Testis (tissue), 3 donors: ENCODE results near the gene CSHL1. TPM values are rescaled to one million over a fixed set of nuclear protein-coding genes. Genes with fewer than 3 reads are reported as not detected.
"Not testable (repeated sequence)": the region's sequence is repeated elsewhere in the genome, so short reads cannot be mapped to it uniquely, and the experiment has no call there.

Experiments used
- DNase-seq: peaks from one replicate; pipeline ENCODE4 v3.0.0-alpha.2; 2019
- H3K27ac ChIP-seq, 2 donors: fragments of 200-600 bp; sonication (generic); one replicate each; pipeline ENCODE4 v1.5.1; 2019
- H3K27me3 ChIP-seq: fragments of 200-600 bp; sonication (generic); one replicate; pipeline ENCODE4 v1.5.1; 2019
- H3K36me3 ChIP-seq: fragments of 200-600 bp; sonication (generic); one replicate; pipeline ENCODE4 v1.5.1; 2017; ENCODE audit warnings: low read depth; ENCODE audit errors: missing control alignments
- H3K4me1 ChIP-seq: fragments of 200-600 bp; sonication (generic); one replicate; pipeline ENCODE4 v1.5.1; 2019
- H3K4me3 ChIP-seq, 2 donors: fragments of 200-600 bp; sonication (generic); one replicate each; pipeline ENCODE4 v1.5.1; 2017 to 2019
- H3K9me3 ChIP-seq: fragments of 200-600 bp; sonication (generic); one replicate; pipeline ENCODE4 v1.5.1; 2017
- CTCF ChIP-seq, 3 experiments: fragments of 450-650 bp in 2 of 3; fragments of 200-600 bp in 1 of 3; sonication (generic) in 1 of 3; IDR thresholded peaks; one replicate each; pipeline ENCODE4 v1.5.1; 2016 to 2019; ENCODE audit warnings: antibody characterized with exemption in 3 of 3, mild to moderate bottlenecking in 2 of 3, moderate library complexity in 1 of 3
- POLR2A ChIP-seq: fragments of 450-650 bp; IDR thresholded peaks from one replicate; pipeline ENCODE4 v1.6.1; 2017; ENCODE audit warnings: antibody characterized with exemption, mild to moderate bottlenecking, moderate library complexity
- WGBS, 2 donors: methylation state at CpG; one replicate each; pipeline ENCODE4 v1.1.5; 2018; 5-methylcytosine and 5-hydroxymethylcytosine counted together
- intact Hi-C: fragments of 100-400 bp; cut with DNase I; formaldehyde crosslinking; loops from one replicate; pipeline ENCODE4 v1.15.1; 2023; ENCODE audit warnings: low total_unique reads
- polyA plus RNA-seq: library from polyadenylated mRNA; stranded (reverse); fragments of 350-450 nt; fragmentation: Illumina TruSeq; extraction: RNeasy Lipid Tissue Mini Kit (QIAGEN cat#74804); gene quantifications from one replicate; pipeline ENCODE4 v1.2.3, GENCODE V29; 2014; ENCODE audit warnings: low read depth, low replicate concordance; ENCODE audit not compliant: insufficient read depth
- total RNA-seq, 2 donors: library from RNA; depleted of rRNA; stranded (reverse); fragments of >200 nt; gene quantifications; one replicate each; pipeline ENCODE4 v1.2.3, GENCODE V29; 2016

The CSHL1 gene
- total and polyA plus RNA-seq, 3 donors from 2014 or later, result not detected

GRCh38 chr17:63880706-63881105 is 30.4 kb downstream of the CSHL1 start:
- intact Hi-C loops, result no loop called here
- 74 to 85% methylated on average over 8 to 12 of the region's 12 CpGs for WGBS, 2 donors

GRCh38 chr17:63878413-63878812 is 32.6 kb downstream of the CSHL1 start:
- H3K27me3 ChIP-seq, H3K4me3 ChIP-seq, DNase-seq, H3K27ac ChIP-seq, H3K9me3 ChIP-seq, intact Hi-C loops, H3K4me1 ChIP-seq, H3K36me3 ChIP-seq: not testable (repeated sequence)
- WGBS, 2 donors, result 92 to 94% methylated on average over 8 to 9 of the region's 9 CpGs

More at GRCh38 chr17:63880706-63881105, 30.4 kb downstream of the CSHL1 start:
- Histone ChIP-seq H3K27ac (no peak overlapping the region), H3K9me3 (no peaks in the 10 kb centered on the region), H3K27me3 (no peaks in the 10 kb centered on the region), H3K4me3 (no peak overlapping the region), H3K36me3 (no peaks in the 10 kb centered on the region), H3K4me1 (no peaks in the 10 kb centered on the region)
- no peak for DNase-seq
- no peak for TF ChIP-seq CTCF (IDR thresholded peaks at IDR 0.05)
- TF ChIP-seq POLR2A, result no peak

GRCh38 chr17:63874693-63875092 is 36.4 kb downstream of the CSHL1 start:
- H3K27me3 ChIP-seq, H3K27ac ChIP-seq, intact Hi-C loops, H3K36me3 ChIP-seq, DNase-seq, H3K4me3 ChIP-seq, H3K9me3 ChIP-seq, H3K4me1 ChIP-seq: not testable (repeated sequence)
- WGBS, 2 donors, result 68 to 77% methylated on average over 6 of the region's 6 CpGs

GRCh38 chr17:63874061-63874626 is 36.9 kb downstream of the CSHL1 start:
- H3K27me3 ChIP-seq, H3K36me3 ChIP-seq, H3K9me3 ChIP-seq, intact Hi-C loops, H3K4me3 ChIP-seq, H3K4me1 ChIP-seq, H3K27ac ChIP-seq, DNase-seq: not testable (repeated sequence)
- 77 to 86% methylated on average over 5 to 6 of the region's 8 CpGs for WGBS, 2 donors

- H3K9me3 ChIP-seq, H3K4me3 ChIP-seq, H3K36me3 ChIP-seq, H3K27ac ChIP-seq, intact Hi-C loops, H3K4me1 ChIP-seq, H3K27me3 ChIP-seq, DNase-seq: not testable (repeated sequence)
- WGBS, 2 donors, result 79% methylated on average over 5 of the region's 7 CpGs; no CpG with 5 or more reads in 1 of the 2 donors
These were observed 37.5 kb downstream of the CSHL1 start, which contains the start of gene CSH2 for GRCh38 chr17:63873577-63873976. Gene CSH2 (minus strand): TSS chr17:63873677. CDS start chr17:63873614, 63 bp downstream.

- H3K9me3 ChIP-seq, H3K4me1 ChIP-seq, H3K4me3 ChIP-seq, H3K27ac ChIP-seq, intact Hi-C loops, H3K36me3 ChIP-seq, DNase-seq, H3K27me3 ChIP-seq: not testable (repeated sequence)
- WGBS, 2 donors, result 93% methylated on average over 15 of the region's 15 CpGs
These were observed 39.3 kb downstream of the CSHL1 start for GRCh38 chr17:63871646-63872365.

- H3K27me3 ChIP-seq, intact Hi-C loops, H3K9me3 ChIP-seq, H3K27ac ChIP-seq, DNase-seq, H3K4me1 ChIP-seq, H3K36me3 ChIP-seq, H3K4me3 ChIP-seq: not testable (repeated sequence)
- WGBS, 2 donors, result 80 to 88% methylated on average over 4 of the region's 4 CpGs
These were observed 40.8 kb downstream of the CSHL1 start for GRCh38 chr17:63870292-63870665.
